RWPE2 (cell line): ENCODE data around the gene DGKZ.

ENCODE experiments used
- ATAC-seq: fragments of 200-7000 bp; cut with Tn5 transposase; 3 replicates; pipeline ENCODE4 v1.9.1; 2021; ENCODE audit warnings: low read depth
- DNase-seq: peaks from one replicate; pipeline ENCODE4 v3.0.0-alpha.2; 2020; ENCODE audit warnings: low spot score
- H3K27ac ChIP-seq: fragments of 450-650 bp; 2 replicates; pipeline ENCODE4 v1.5.1; 2017; ENCODE audit warnings: mild to moderate bottlenecking; ENCODE audit not compliant: poor library complexity, severe bottlenecking
- H3K27me3 ChIP-seq: fragments of 250-450 bp; sonication (Bioruptor Pico); 2 replicates; pipeline ENCODE4 v1.5.1; 2021; ENCODE audit warnings: mild to moderate bottlenecking, moderate library complexity; ENCODE audit not compliant: insufficient read depth, poor library complexity, severe bottlenecking
- H3K36me3 ChIP-seq: fragments of 250-450 bp; sonication (Bioruptor Pico); 2 replicates; pipeline ENCODE4 v1.5.1; 2020; ENCODE audit warnings: low read depth, mild to moderate bottlenecking, moderate library complexity
- H3K4me1 ChIP-seq: fragments of 250-450 bp; sonication (Bioruptor Pico); 2 replicates; pipeline ENCODE4 v1.5.1; 2021; ENCODE audit warnings: mild to moderate bottlenecking, moderate library complexity; ENCODE audit not compliant: insufficient read depth, poor library complexity, severe bottlenecking
- H3K4me3 ChIP-seq: fragments of 250-450 bp; sonication (Bioruptor Pico); 2 replicates; pipeline ENCODE4 v1.5.1; 2021; ENCODE audit warnings: mild to moderate bottlenecking, moderate library complexity; ENCODE audit not compliant: severe bottlenecking
- H3K9me3 ChIP-seq: fragments of 250-450 bp; sonication (Bioruptor Pico); 2 replicates; pipeline ENCODE4 v1.5.1; 2021; ENCODE audit warnings: mild to moderate bottlenecking, moderate library complexity; ENCODE audit not compliant: severe bottlenecking
- TF ChIP-seq, protein P1 (sequence below): fragments of 450-650 bp; IDR thresholded peaks from one replicate; pipeline ENCODE4 v1.5.1; 2017; ENCODE audit warnings: mild to moderate bottlenecking, moderate library complexity; ENCODE audit not compliant: poor library complexity, severe bottlenecking

Gene DGKZ, protein sequence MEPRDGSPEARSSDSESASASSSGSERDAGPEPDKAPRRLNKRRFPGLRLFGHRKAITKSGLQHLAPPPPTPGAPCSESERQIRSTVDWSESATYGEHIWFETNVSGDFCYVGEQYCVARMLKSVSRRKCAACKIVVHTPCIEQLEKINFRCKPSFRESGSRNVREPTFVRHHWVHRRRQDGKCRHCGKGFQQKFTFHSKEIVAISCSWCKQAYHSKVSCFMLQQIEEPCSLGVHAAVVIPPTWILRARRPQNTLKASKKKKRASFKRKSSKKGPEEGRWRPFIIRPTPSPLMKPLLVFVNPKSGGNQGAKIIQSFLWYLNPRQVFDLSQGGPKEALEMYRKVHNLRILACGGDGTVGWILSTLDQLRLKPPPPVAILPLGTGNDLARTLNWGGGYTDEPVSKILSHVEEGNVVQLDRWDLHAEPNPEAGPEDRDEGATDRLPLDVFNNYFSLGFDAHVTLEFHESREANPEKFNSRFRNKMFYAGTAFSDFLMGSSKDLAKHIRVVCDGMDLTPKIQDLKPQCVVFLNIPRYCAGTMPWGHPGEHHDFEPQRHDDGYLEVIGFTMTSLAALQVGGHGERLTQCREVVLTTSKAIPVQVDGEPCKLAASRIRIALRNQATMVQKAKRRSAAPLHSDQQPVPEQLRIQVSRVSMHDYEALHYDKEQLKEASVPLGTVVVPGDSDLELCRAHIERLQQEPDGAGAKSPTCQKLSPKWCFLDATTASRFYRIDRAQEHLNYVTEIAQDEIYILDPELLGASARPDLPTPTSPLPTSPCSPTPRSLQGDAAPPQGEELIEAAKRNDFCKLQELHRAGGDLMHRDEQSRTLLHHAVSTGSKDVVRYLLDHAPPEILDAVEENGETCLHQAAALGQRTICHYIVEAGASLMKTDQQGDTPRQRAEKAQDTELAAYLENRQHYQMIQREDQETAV

DNA sequence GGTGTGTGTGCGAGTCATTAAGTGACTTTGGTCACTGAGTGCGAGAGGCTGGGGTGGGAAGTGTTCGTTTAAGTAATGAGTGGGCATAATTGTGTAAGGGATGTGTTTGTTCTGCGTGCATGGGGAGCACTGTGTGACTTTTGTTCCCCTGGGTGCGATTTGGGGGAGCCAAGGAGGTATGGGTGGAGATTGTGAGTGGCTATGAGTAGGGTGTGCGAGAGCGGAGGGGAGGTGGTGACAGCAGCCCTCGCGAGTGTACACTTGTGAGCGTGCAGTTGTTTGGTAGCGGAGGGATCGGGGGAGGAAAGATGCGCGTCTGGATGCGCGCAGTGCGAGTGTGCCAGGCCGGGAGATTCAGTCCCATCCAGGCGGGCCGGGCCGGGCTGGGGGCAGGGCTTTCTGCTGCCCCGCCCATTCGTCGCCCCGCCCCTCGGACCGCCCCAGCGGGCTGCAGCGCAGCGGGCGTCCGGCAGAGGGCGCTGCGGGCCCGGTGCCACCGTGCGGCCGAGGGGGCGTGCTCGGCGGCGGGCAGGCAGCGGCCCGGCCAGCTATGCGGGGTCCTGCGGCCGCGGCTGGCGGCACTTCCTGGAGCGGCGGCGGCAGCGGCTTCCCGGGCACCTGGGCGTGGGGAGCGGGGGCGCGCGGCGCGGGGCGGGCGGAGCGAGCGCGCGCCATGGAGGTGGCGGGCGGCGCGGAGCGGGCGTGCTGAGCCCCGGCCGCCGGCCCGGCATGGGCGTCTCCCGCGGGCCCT, at the start of gene DGKZ:
Gene DGKZ, plus strand, starts transcription at position 578 of the 751 bp plus-strand sequence. CDS start 197 bp downstream, outside the sequence.
- Histone ChIP-seq H3K36me3 (no peaks in the 10 kb centered on the region), H3K27ac (peak within 1 kb of the TSS; percentile 53), H3K4me3 (peak within 1 kb of the TSS; percentile 97), H3K9me3 (no peaks in the 10 kb centered on the region), H3K4me1 (peaks cover 5% of the 10 kb centered on the region), H3K27me3 (no peaks in the 10 kb centered on the region)
- DNase-seq (no peak), ATAC-seq (peak; percentile 63)
- TF ChIP-seq, protein P1, sequence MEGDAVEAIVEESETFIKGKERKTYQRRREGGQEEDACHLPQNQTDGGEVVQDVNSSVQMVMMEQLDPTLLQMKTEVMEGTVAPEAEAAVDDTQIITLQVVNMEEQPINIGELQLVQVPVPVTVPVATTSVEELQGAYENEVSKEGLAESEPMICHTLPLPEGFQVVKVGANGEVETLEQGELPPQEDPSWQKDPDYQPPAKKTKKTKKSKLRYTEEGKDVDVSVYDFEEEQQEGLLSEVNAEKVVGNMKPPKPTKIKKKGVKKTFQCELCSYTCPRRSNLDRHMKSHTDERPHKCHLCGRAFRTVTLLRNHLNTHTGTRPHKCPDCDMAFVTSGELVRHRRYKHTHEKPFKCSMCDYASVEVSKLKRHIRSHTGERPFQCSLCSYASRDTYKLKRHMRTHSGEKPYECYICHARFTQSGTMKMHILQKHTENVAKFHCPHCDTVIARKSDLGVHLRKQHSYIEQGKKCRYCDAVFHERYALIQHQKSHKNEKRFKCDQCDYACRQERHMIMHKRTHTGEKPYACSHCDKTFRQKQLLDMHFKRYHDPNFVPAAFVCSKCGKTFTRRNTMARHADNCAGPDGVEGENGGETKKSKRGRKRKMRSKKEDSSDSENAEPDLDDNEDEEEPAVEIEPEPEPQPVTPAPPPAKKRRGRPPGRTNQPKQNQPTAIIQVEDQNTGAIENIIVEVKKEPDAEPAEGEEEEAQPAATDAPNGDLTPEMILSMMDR, result peak; percentile 99

DNA sequence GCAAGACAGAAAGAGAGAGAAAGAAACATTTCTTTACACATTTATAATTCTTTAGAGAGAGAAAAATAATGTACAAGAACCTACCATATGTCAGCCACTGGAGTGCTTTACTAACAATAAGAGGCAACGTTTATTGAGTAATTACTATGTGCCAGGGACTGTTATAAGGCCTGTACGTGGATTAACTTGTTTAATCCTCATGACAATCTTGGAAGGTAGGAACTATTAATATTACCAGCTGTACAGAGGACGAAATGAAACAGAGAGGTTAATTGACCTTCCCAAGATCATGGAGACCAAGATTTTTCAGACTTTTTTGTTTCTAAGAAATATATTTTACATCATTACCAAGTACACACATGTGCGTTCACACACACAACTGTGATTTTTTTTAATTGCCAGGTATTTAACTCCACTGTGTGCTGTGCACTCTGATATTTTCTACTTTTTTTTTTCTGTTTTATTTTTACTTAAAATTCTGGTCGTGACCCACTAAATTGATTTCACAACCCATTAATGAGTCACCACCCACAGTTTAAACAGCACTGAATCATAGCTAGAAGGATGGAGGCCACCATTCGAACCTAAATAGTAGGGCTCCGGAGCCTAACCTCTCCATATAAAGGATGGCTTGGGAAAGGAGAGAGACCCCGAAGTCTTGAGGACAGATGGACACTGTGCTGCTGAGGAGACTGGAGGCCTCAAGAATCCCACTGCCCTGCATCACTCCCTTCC, 48.4 kb upstream of the DGKZ start:
- TF ChIP-seq, protein P1, result no peak
- ATAC-seq, result peak; percentile 62
- H3K4me1 ChIP-seq, result peaks cover 18% of the 10 kb centered on the region
- no peak overlapping the region for H3K4me3 ChIP-seq
- no peak for DNase-seq
- H3K27me3 ChIP-seq, result no peaks in the 10 kb centered on the region
- no peaks in the 10 kb centered on the region for H3K9me3 ChIP-seq
- H3K36me3 ChIP-seq, result no peaks in the 10 kb centered on the region
- H3K27ac ChIP-seq, result peak overlapping the region; percentile 40

DNA sequence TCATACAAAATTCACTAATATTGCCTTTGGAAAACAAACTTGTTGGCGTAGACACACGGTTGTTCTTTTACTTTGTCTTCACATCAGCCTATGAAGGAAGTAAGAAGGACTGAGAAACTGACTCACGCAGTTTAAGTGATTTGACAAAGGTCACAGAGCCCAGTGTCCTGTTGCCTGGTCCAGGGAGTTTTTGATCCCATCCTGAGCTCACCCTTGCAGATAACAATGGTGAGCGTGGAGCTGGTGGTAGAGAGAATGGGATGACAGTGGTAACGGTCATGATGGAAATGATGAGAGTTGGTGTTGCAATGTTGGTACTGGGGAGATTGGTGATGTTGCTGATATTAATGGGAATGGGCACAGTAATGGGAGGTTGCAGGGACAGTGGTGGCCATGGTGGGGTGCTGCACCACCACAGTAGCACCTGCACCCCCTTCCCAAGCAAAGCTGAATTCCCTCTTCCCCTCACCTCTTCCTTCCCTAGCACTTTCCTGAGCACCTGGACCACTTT, 47.8 kb upstream of the DGKZ start:
- Histone ChIP-seq H3K36me3 (no peaks in the 10 kb centered on the region), H3K27ac (peak overlapping the region; percentile 40), H3K4me1 (peaks cover 18% of the 10 kb centered on the region), H3K27me3 (no peaks in the 10 kb centered on the region), H3K4me3 (no peak overlapping the region), H3K9me3 (no peaks in the 10 kb centered on the region)
- DNase-seq (no peak), ATAC-seq (no peak)
- TF ChIP-seq, protein P1, result no peak

DNA sequence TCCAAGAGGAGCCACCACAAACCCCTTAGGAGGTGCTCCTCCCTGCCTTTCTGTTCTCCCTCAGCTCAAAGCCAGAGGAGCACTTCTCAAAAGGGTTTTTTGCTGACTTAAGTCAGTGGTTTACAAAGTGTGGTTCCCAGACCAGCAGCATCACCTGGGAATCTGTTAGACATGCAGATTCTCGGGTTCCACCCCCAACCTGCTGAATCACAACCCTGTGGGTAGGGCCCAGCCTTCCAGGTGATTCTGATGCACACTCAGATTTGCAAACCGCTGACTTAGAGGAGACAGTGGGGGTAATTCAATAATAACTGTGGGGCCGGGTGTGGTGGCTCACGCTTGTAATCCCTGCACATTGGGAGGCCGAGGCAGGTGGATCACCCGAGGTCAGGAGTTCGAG, 47.0 kb upstream of the DGKZ start:
- Histone ChIP-seq H3K4me1 (peaks cover 12% of the 10 kb centered on the region), H3K27ac (no peak overlapping the region), H3K27me3 (no peaks in the 10 kb centered on the region), H3K36me3 (no peaks in the 10 kb centered on the region), H3K4me3 (no peak overlapping the region), H3K9me3 (no peaks in the 10 kb centered on the region)
- ATAC-seq, result no peak
- TF ChIP-seq, protein P1, result no peak
- DNase-seq, result no peak
